GM12878 (cell line): ENCODE measurements around the gene KDM4C. TPM values are rescaled to one million over a fixed set of nuclear protein-coding genes. Genes with fewer than 3 reads are reported as not detected.
"Not testable (repeated sequence)": the region's sequence is repeated elsewhere in the genome, so short reads cannot be mapped to it uniquely, and the experiment has no call there.

Source experiments
- ATAC-seq: fragments of 200-7000 bp; cut with Tn5 transposase; 3 replicates; pipeline ENCODE4 v1.9.1; 2020; ENCODE audit warnings: mild to moderate bottlenecking, moderate library complexity
- BruUV-seq: library from RNA; stranded (reverse); fragments of 400-500 nt; replicated peaks from 2 replicates; lab custom pipeline; 2021; lab: Mats Ljungman, UMichigan
- CTCF ChIA-PET: fragments of 300-600 bp; sonication (Branson Sonifier 250); formaldehyde crosslinking; extraction: SDS; loops from one replicate; lab custom pipeline; 2021; ENCODE audit warnings: inconsistent platforms; lab: Yijun Ruan, JAX
- POLR2A ChIA-PET: fragments of 350-600 bp; formaldehyde crosslinking; extraction: SDS; loops from one replicate; lab custom pipeline; 2021; ENCODE audit warnings: inconsistent platforms; lab: Charles Lee
- RAD21 ChIA-PET: fragments of 300-600 bp; sonication (Branson Sonifier 250); formaldehyde crosslinking; loops from one replicate; lab custom pipeline; 2023; ENCODE audit warnings: antibody characterized with exemption; ENCODE audit not compliant: unreplicated experiment; lab: Charles Lee
- SMC1A ChIA-PET: fragments of 300-600 bp; sonication (Branson Sonifier 250); formaldehyde crosslinking; loops from one replicate; lab custom pipeline; 2023; ENCODE audit not compliant: unreplicated experiment, uncharacterized antibody; lab: Charles Lee
- DNase-seq: peaks from one replicate; pipeline ENCODE4 v3.0.0-alpha.2; 2011; ENCODE audit warnings: low read depth, low spot score
- FAIRE-seq: peaks from 3 replicates; lab custom pipeline; 2011; peaks lifted over from hg19 to GRCh38; lab: Jason Lieb, UNC
- H2AFZ ChIP-seq: 2 replicates; pipeline ENCODE4 v1.6.0; 2011; ENCODE audit warnings: low read depth, low read length, control low read depth; ENCODE audit not compliant: control insufficient read depth
- H3K27ac ChIP-seq: 2 replicates; pipeline ENCODE4 v1.5.1; 2011; ENCODE audit warnings: control low read depth; ENCODE audit not compliant: control insufficient read depth, insufficient read depth
- H3K27me3 ChIP-seq, 2 experiments: replicated peaks in 1 of 2; 2 replicates each; pipeline versions ENCODE4 v1.6.0 to v1.6.1; 2011; ENCODE audit warnings: low read length in 1 of 2; ENCODE audit not compliant: control insufficient read depth in 2 of 2, insufficient read depth in 2 of 2
- H3K36me3 ChIP-seq, 2 experiments: 2 replicates each; pipeline ENCODE4 v1.5.1; 2011; ENCODE audit warnings: low read length in 1 of 2; ENCODE audit not compliant: control insufficient read depth in 2 of 2, insufficient read depth in 2 of 2
- H3K4me1 ChIP-seq: 2 replicates; pipeline ENCODE4 v1.6.1; 2011; ENCODE audit warnings: mild to moderate bottlenecking, low read length, moderate library complexity, mixed read lengths; ENCODE audit not compliant: control insufficient read depth, insufficient read depth
- H3K4me2 ChIP-seq: 2 replicates; pipeline ENCODE4 v1.6.0; 2011; ENCODE audit warnings: control low read depth; ENCODE audit not compliant: control insufficient read depth, insufficient read depth
- H3K4me3 ChIP-seq: fragments of 200-600 bp; sonication (generic); 2 replicates; pipeline ENCODE4 v1.5.1; 2016
- H3K79me2 ChIP-seq: 2 replicates; pipeline ENCODE4 v1.6.0; 2011; ENCODE audit warnings: low read length; ENCODE audit not compliant: control insufficient read depth, insufficient read depth
- H3K9ac ChIP-seq: 2 replicates; pipeline ENCODE4 v1.8.0; 2011; ENCODE audit warnings: low read length, control low read depth, mixed read lengths; ENCODE audit not compliant: control insufficient read depth, insufficient read depth
- H3K9me3 ChIP-seq: replicated peaks from 3 replicates; pipeline ENCODE4 v1.5.1; 2011; ENCODE audit warnings: mild to moderate bottlenecking, low read length; ENCODE audit not compliant: control insufficient read depth, insufficient read depth
- H4K20me1 ChIP-seq: 2 replicates; pipeline ENCODE4 v1.6.0; 2011; ENCODE audit not compliant: control insufficient read depth, insufficient read depth
- ATF3 ChIP-seq: IDR thresholded peaks from 2 replicates; pipeline ENCODE4 v1.6.1; 2011; ENCODE audit warnings: low read depth, mild to moderate bottlenecking, low read length, moderate library complexity, borderline replicate concordance; ENCODE audit errors: extremely low read depth
- BACH1 ChIP-seq: fragments of 450-650 bp; IDR thresholded peaks from 2 replicates; pipeline ENCODE4 v1.6.1; 2017; ENCODE audit warnings: mild to moderate bottlenecking, borderline replicate concordance
- EZH2 ChIP-seq: IDR thresholded peaks from 2 replicates; pipeline ENCODE4 v1.6.1; 2012; ENCODE audit warnings: low read depth, mild to moderate bottlenecking, control low read depth, inconsistent platforms, low read length, borderline replicate concordance; ENCODE audit not compliant: control insufficient read depth
- HDAC6 ChIP-seq: fragments of 200-600 bp; sonication (generic); IDR thresholded peaks from one replicate; pipeline ENCODE4 v1.8.0; 2017; ENCODE audit warnings: antibody characterized with exemption; ENCODE audit not compliant: unreplicated experiment
- IRF4 ChIP-seq: IDR thresholded peaks from 2 replicates; pipeline ENCODE4 v1.6.1; 2011; ENCODE audit warnings: low read depth, low read length
- MEF2A ChIP-seq: IDR thresholded peaks from 2 replicates; pipeline ENCODE4 v1.6.1; 2011; ENCODE audit warnings: low read depth, mild to moderate bottlenecking, low read length, moderate library complexity; ENCODE audit not compliant: insufficient read depth
- MEF2B ChIP-seq: fragments of 450-650 bp; IDR thresholded peaks from 2 replicates; pipeline ENCODE4 v1.6.1; 2018; ENCODE audit warnings: mild to moderate bottlenecking, moderate library complexity; ENCODE audit not compliant: partially characterized antibody, poor library complexity, severe bottlenecking
- MTA2 ChIP-seq: fragments of 450-650 bp; IDR thresholded peaks from 2 replicates; pipeline ENCODE4 v1.6.1; 2016; ENCODE audit warnings: low read depth, mild to moderate bottlenecking, moderate library complexity
- NFXL1 ChIP-seq: fragments of 450-650 bp; IDR thresholded peaks from 2 replicates; pipeline ENCODE4 v1.6.1; 2017; ENCODE audit warnings: antibody characterized with exemption, mild to moderate bottlenecking, borderline replicate concordance
- NR2C2 ChIP-seq: IDR thresholded peaks from 2 replicates; pipeline ENCODE4 v1.6.1; 2011; ENCODE audit warnings: borderline replicate concordance, low read depth; ENCODE audit not compliant: control insufficient read depth, insufficient read length
- PBX3 ChIP-seq: IDR thresholded peaks from 2 replicates; pipeline ENCODE4 v1.6.1; 2011; ENCODE audit warnings: mild to moderate bottlenecking, low read depth, low read length, moderate library complexity; ENCODE audit not compliant: insufficient replicate concordance
- SIN3A ChIP-seq: IDR thresholded peaks from 2 replicates; pipeline ENCODE4 v1.6.1; 2012; ENCODE audit warnings: low read depth, low read length, improper control_type of control experiment
- SIX5 ChIP-seq: IDR thresholded peaks from 2 replicates; pipeline ENCODE4 v1.6.1; 2011; ENCODE audit warnings: mild to moderate bottlenecking, low read depth, low read length, moderate library complexity; ENCODE audit not compliant: severe bottlenecking
- SMAD5 ChIP-seq: IDR thresholded peaks from 2 replicates; pipeline ENCODE4 v1.6.1; 2016; ENCODE audit warnings: antibody characterized with exemption, low read depth
- WGBS: methylation state at CpG from one replicate; pipeline ENCODE4 v1.1.6; 2016; ENCODE audit warnings: low lambda C conversion rate; ENCODE audit not compliant: insufficient replicate concordance, insufficient coverage; ENCODE audit errors: missing lambda C conversion rate; 5-methylcytosine and 5-hydroxymethylcytosine counted together
- in situ Hi-C: fragments of 300-500 bp; cut with MboI; formaldehyde crosslinking; loops from 9 replicates; pipeline ENCODE4 v1.14.3; 2018; ENCODE audit warnings: mixed read lengths
- intact Hi-C: fragments of 100-400 bp; cut with micrococcal nuclease; formaldehyde crosslinking; loops from one replicate; pipeline ENCODE4 v1.14.2; 2022; ENCODE audit not compliant: unreplicated experiment
- polyA plus RNA-seq, 11 experiments: library from polyadenylated mRNA; depleted of rRNA in 4 of 11; unstranded in 6 of 11; stranded (reverse) in 5 of 11; fragments of >200 nt; fragmentation: Nextera tagmentation in 4 of 11; fragmentation: Illumina TruSeq in 1 of 11; extraction: Ambion mirVana in 4 of 11; extraction: Trizol in 1 of 11; gene quantifications; 1 replicate in 1 of 11; 2 replicates in 10 of 11; pipeline versions ENCODE4 v1.2.1 to v1.2.3, GENCODE V29; 2011 to 2016; ENCODE audit warnings: inconsistent platforms in 2 of 11, missing spikeins in 2 of 11, low read depth in 1 of 11
- total RNA-seq, 4 experiments: library from RNA; depleted of rRNA in 3 of 4; stranded (reverse); fragments of >200 nt in 3 of 4; fragmentation: Illumina TruSeq in 1 of 4; extraction: Trizol in 1 of 4; gene quantifications; 2 replicates each; pipeline versions ENCODE4 v1.2.1 to v1.2.3, GENCODE V29; 2013 to 2021

Gene KDM4C
- total and polyA plus RNA-seq, 10 of the 15 experiments (the other 5 are each of a cell fraction or from before 2014, with no cell fraction given), result 6.8 to 41.2 (median 20.1) TPM

- no peak for TF ChIP-seq NR2C2
- TF ChIP-seq, all 136 proteins: peak for 0
Measured at GRCh38 chr9:6788162-6789016, 30.6 kb downstream of the KDM4C start (continued).

- H3K27me3 ChIP-seq, DNase-seq, H4K20me1 ChIP-seq, H3K27ac ChIP-seq, H3K4me1 ChIP-seq, intact Hi-C loops, FAIRE-seq, BruUV-seq, CTCF ChIA-PET, POLR2A ChIA-PET, H2AFZ ChIP-seq, ATAC-seq, in situ Hi-C loops, H3K9ac ChIP-seq, RAD21 ChIA-PET, H3K9me3 ChIP-seq, H3K36me3 ChIP-seq, H3K4me2 ChIP-seq, H3K4me3 ChIP-seq: not testable (repeated sequence)
- H3K79me2 ChIP-seq, result peaks cover 38% of the 10 kb centered on the region
- WGBS, result 100% methylated on average over 4 of the region's 9 CpGs
- SMC1A ChIA-PET, result interaction anchor here (0.7 kb wide), 1 partner anchor 213 kb away, joined by 3 read pairs; no protein-coding TSS in a partner anchor
Measured at GRCh38 chr9:6789017-6789338, 31.2 kb downstream of the KDM4C start.

- no peaks in the 10 kb centered on the region for H3K27me3 ChIP-seq
- SMC1A ChIA-PET, result no interaction called here
- POLR2A ChIA-PET, result no interaction called here
- H3K36me3 ChIP-seq, result peaks cover 0 to 8% of the 10 kb centered on the region in 2 experiments; a peak in 3 of 4 replicates
- no peaks in the 10 kb centered on the region for H3K9me3 ChIP-seq
- H3K9ac ChIP-seq, result no peak overlapping the region
- RAD21 ChIA-PET, result no interaction called here
- no peak overlapping the region for H3K27ac ChIP-seq
- DNase-seq, result no peak
- no peak overlapping the region for H3K4me3 ChIP-seq
- in situ Hi-C loops, result no loop called here
- ATAC-seq, result no peak
- H3K4me1 ChIP-seq, result no peaks in the 10 kb centered on the region
- no TSS peak for BruUV-seq
- intact Hi-C loops, result no loop called here
- H3K79me2 ChIP-seq, result peaks cover 25% of the 10 kb centered on the region
- CTCF ChIA-PET, result no interaction called here
- no peak overlapping the region for H3K4me2 ChIP-seq
- no peak overlapping the region for H2AFZ ChIP-seq
- WGBS, result 81% methylated on average over 5 of the region's 5 CpGs
- peaks cover 3% of the 10 kb centered on the region for H4K20me1 ChIP-seq
- no peak for FAIRE-seq
- no peak for TF ChIP-seq SMAD5
- no peak for TF ChIP-seq HDAC6
- TF ChIP-seq ATF3, result no peak
- TF ChIP-seq SIX5, result no peak
- no peak for TF ChIP-seq SIN3A
- TF ChIP-seq NFXL1, result no peak
- no peak for TF ChIP-seq MEF2A
- no peak for TF ChIP-seq MTA2
- TF ChIP-seq BACH1, result no peak
- TF ChIP-seq EZH2, result no peak
- no peak for TF ChIP-seq PBX3
- no peak for TF ChIP-seq MEF2B
- no peak for TF ChIP-seq IRF4
Measured at GRCh38 chr9:6790866-6791265, 33.1 kb downstream of the KDM4C start.
